ENCODE data around the gene CYP2W1. TPM values are rescaled to one million over a fixed set of nuclear protein-coding genes. Genes with fewer than 3 reads are reported as not detected.

CYP2W1 gene
- total and polyA plus RNA-seq, 2 donors (not counting 3 experiments of a cell fraction or from before 2014, with no cell fraction given) = not detected

- Histone ChIP-seq H3K4me1 (ENCODE audit: control insufficient read depth, extremely low read depth, insufficient read depth, low read length) (no peaks in the 10 kb centered on the region), H3K27me3 (ENCODE audit: control insufficient read depth in 2 of 2, insufficient read depth in 2 of 2, low read length in 2 of 2) (no peaks in the 10 kb centered on the region), H3K9me1 (replicated peaks; ENCODE audit: control insufficient read depth, extremely low read depth, insufficient read depth, low read length) (no peaks in the 10 kb centered on the region), H2AFZ (ENCODE audit: low read depth, low read length) (no peak overlapping the region), H3K9me3 (replicated peaks; ENCODE audit: control insufficient read depth, insufficient read depth, low read length) (no peaks in the 10 kb centered on the region), H3K9ac (replicated peaks; ENCODE audit: extremely low read depth, insufficient read depth, low read length) (no peak overlapping the region), H3K4me2 (ENCODE audit: insufficient read depth, low read length) (no peak overlapping the region), H3K27ac (ENCODE audit: insufficient read depth, low read depth, low read length) (no peak overlapping the region), H4K20me1 (replicated peaks; ENCODE audit: control insufficient read depth, extremely low read depth, insufficient read depth, low read length) (no peaks in the 10 kb centered on the region), H3K36me3 (ENCODE audit: control insufficient read depth in 2 of 2, extremely low read depth in 1 of 2, insufficient read depth in 2 of 2, low read length in 2 of 2) (peaks cover 0 to 7% of the 10 kb centered on the region in 2 experiments), H3K79me2 (ENCODE audit: control insufficient read depth, insufficient read depth, low read length) (no peaks in the 10 kb centered on the region), H3K4me3 (replicated peaks in 1 of 3; ENCODE audit: insufficient read depth in 1 of 3, low read depth in 1 of 3, low read length in 3 of 3) (no peak overlapping the region)
- ChIA-PET CTCF (interaction anchor here (0.9 to 1.4 kb wide), 4 partner anchors 15 to 77 kb away, joined by 3 to 5 read pairs (median 4); partner anchors contain the start of gene GPR146), POLR2A (no interaction called here)
- FAIRE-seq = no peak
- dilution Hi-C loops (cut with MboI; ENCODE audit: extremely low pct_ligation_motif_present, low sequenced_read_pairs) = no loop called here
- intact Hi-C loops (cut with micrococcal nuclease) = no loop called here
- BruUV-seq (replicated peaks) = no TSS peak
- TF ChIP-seq EZH2 (IDR thresholded peaks at IDR 0.05; ENCODE audit: borderline replicate concordance, low read depth, low read length, severe bottlenecking) (no peak), POLR2A (IDR thresholded peaks at IDR 0.05; ENCODE audit: low read depth, low read length) (no peak), MYC (IDR thresholded peaks at IDR 0.05; ENCODE audit: low read depth, low read length) (no peak), JUN (IDR thresholded peaks at IDR 0.05; ENCODE audit: borderline replicate concordance, insufficient read depth, insufficient read length, low read depth) (no peak), FOS (IDR thresholded peaks at IDR 0.05; ENCODE audit: borderline replicate concordance, insufficient read depth, low read length) (no peak), POLR2AphosphoS5 (IDR thresholded peaks at IDR 0.05; ENCODE audit: insufficient read depth, low read depth, low read length) (no peak), GATA2 (IDR thresholded peaks at IDR 0.05; ENCODE audit: insufficient read depth, insufficient read length, low read depth, low read length) (no peak)
- TF ChIP-seq, protein P1, sequence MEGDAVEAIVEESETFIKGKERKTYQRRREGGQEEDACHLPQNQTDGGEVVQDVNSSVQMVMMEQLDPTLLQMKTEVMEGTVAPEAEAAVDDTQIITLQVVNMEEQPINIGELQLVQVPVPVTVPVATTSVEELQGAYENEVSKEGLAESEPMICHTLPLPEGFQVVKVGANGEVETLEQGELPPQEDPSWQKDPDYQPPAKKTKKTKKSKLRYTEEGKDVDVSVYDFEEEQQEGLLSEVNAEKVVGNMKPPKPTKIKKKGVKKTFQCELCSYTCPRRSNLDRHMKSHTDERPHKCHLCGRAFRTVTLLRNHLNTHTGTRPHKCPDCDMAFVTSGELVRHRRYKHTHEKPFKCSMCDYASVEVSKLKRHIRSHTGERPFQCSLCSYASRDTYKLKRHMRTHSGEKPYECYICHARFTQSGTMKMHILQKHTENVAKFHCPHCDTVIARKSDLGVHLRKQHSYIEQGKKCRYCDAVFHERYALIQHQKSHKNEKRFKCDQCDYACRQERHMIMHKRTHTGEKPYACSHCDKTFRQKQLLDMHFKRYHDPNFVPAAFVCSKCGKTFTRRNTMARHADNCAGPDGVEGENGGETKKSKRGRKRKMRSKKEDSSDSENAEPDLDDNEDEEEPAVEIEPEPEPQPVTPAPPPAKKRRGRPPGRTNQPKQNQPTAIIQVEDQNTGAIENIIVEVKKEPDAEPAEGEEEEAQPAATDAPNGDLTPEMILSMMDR (IDR thresholded peaks at IDR 0.05; ENCODE audit: extremely low read depth in 1 of 2, insufficient read depth in 1 of 2, low read depth in 1 of 2, low read length in 2 of 2) = no peak
- TF ChIP-seq, protein P2, sequence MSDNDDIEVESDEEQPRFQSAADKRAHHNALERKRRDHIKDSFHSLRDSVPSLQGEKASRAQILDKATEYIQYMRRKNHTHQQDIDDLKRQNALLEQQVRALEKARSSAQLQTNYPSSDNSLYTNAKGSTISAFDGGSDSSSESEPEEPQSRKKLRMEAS (IDR thresholded peaks at IDR 0.05; ENCODE audit: insufficient read depth, insufficient read length) = no peak
- no peak for DNase-seq (ENCODE audit: low read depth, low spot score)
Observed at GRCh38 chr7:1008733-1009363, 25.9 kb downstream of the CYP2W1 start.

Measured in endothelial cell of umbilical vein (primary cell).